HG02970 (cell line): ENCODE measurements around the gene RGS19.
"Not testable (repeated sequence)": the region's sequence is repeated elsewhere in the genome, so short reads cannot be mapped to it uniquely, and the experiment has no call there.

Source experiments
- ATAC-seq: cut with Tn5 transposase; IDR thresholded peaks from one replicate; pipeline ENCODE4 v1.9.1; 2021; ENCODE audit warnings: mild to moderate bottlenecking, moderate library complexity, moderate number of reproducible peaks; ENCODE audit not compliant: unreplicated experiment, low FRiP score

RGS19 gene

DNA sequence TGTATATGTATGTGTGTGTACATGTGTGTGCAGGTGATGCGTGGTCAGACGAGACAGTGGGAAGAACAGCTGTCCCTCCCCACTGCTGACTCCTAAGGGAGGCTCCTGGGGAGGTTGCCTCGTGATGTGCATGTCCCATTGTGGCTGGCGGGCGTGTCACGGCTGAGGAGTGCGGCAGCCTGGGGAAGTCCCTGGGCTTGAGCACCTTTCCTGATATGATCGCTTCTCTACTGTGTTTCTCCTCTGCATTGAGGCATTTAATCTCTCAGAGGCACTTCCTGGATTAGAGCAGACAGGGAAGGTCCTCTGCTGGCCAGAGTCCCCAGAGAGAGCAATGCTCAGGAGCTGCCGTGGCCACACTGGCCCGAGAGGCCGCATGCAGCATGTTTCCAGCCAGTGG is 16.6 kb upstream of the RGS19 start:
- ATAC-seq: no peak

DNA sequence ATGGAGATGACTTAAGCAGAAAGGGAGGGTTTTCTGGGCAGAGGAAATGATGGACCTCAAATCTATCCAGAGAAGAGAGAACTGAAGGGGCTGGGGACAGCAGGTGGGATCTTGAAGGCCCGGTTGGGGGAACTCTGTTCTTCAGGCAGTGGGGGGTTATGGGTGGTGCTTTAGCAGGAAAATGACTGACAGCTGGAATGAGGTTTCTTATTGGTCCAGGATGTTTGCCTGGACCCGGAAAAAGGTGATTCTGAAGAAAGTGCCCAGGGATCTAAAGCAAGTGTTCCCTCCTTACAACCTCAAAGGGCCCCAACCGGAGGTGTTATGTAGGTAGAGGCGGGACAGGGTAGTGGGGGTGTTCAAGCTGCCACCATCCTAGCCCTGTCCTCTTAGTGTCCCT is 16.1 kb upstream of the RGS19 start:
- ATAC-seq: no peak

DNA sequence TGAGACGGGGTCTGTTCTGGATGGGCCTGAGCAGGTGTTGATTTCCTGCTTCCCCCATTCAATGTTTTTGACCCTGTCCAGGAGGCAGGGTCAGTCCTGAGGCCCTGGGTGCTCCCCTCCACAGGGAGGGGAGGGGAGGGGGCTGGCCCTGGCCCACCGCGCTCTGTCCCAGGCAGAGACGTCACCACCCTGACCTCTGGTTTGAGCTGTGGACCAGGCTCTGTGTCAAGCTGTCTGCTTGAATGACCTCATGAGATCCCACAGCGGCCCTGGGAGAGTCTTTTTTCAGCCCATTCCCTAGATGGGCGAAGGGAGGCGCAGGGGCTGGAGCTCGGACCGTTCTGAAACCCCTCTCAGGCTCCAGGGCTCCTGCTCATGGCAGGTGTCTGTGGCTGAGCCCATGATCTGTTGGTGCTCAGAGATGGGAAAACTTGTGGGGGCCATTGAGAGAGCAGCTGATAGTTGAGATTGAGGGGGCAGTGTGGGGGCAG is 13.7 kb upstream of the RGS19 start:
- no peak for ATAC-seq

DNA sequence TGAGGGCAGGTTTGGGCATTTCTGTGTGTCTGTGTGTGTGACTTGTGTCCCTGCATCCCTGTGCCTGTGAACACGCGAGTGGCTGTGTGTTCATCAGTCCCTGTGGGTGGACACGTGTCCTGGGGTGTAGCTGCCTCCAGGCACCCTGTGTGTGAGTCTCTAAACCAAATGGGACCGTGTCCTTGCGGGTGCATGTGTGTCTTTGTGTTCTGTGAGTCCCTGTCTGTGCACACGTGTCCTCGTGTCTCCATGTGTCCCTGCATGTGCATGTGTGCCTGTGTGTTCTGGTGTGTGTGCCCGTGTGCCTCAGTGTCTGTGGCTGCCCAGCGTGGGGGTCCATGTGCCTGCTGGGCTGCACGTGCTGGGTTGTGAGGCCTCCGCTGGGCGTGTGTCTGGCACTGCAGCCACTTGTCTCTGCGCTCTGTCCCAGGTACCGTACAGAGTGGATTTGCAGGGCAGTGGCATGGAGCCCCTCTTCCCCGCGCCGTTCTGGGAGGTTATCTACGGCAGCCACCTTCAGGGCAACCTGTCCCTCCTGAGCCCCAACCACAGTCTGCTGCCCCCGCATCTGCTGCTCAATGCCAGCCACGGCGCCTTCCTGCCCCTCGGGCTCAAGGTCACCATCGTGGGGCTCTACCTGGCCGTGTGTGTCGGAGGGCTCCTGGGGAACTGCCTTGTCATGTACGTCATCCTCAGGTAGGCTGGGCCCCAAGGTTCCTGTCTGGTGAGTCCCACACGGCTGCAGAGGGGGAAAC is 13.1 kb upstream of the RGS19 start:
- no peak for ATAC-seq

DNA sequence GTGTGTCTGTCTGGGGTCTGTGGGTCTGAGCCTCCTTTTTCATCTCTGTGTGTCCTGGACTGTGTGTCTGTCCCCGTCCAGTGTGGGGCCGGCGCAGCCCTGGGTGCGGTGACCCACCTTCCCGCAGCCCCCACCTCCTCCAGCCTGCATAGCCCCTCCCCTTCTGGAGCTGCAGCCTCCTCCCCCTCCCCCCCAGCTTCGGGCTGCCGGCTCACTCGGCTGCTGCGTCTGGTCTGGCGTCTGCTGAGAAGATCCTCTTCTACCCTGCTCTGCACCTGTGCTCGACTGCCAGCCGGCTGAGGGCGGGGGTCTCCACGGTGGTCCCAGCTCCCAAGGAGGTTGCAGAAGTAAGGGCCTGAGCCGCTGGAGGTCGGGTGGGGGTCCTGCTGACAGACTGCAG is 12.5 kb upstream of the RGS19 start:
- no peak for ATAC-seq

DNA sequence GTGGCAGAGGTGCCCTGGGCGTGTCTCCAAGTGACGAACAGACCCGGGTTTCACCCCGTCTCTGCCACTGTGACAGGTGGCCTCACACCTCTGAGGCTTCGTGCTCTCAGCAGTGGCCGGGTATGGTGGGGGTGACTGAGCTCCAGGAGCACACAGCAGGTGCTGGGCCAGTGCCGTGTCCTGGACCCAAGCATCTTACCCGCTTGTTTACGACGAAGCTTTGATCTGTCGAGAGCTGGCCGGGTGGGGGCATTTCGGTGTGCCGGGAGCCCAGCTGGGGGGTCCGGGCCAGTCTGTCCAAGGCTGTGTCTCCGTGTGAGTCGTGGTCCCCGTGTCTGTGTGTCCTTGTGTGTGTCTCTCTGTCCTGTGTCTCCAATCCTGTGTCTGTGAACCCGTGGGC is 12.0 kb upstream of the RGS19 start:
- no peak for ATAC-seq

DNA sequence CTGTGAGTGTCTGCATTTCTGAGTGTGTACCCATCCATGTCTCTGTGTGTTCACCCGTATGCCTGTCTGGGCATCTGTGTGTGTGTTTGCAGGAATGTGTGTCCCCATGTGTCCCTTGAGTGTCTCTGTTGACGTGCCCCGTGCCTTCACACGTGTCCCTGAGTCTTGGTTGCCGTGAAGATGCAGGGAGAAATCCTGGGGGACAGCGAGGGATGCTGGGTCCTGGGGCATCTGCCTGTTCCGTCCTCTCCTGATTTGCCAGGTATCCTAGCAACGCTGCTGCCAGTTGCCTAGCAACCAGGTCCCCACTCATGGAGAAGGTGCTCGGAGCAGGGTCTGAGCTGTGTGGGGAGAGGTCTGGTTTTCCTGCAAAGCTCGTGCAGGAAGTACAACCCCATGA is 10.8 kb upstream of the RGS19 start:
- ATAC-seq: no peak

DNA sequence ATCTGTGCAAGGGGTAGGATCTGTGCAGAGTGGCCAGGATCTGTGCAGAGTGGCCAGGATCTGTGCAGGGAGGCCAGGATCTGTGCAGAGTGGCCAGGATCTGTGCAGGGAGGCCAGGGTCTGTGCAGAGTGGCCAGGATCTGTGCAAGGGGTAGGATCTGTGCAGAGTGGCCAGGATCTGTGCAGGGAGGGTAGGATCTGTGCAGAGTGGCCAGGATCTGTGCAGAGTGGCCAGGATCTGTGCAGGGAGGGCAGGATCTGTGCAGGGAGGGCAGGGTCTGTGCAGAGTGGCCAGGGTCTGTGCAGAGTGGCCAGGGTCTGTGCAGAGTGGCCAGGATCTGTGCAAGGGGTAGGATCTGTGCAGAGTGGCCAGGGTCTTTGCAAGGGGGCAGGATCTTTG is 9.3 kb upstream of the RGS19 start:
- ATAC-seq: not testable (repeated sequence)

DNA sequence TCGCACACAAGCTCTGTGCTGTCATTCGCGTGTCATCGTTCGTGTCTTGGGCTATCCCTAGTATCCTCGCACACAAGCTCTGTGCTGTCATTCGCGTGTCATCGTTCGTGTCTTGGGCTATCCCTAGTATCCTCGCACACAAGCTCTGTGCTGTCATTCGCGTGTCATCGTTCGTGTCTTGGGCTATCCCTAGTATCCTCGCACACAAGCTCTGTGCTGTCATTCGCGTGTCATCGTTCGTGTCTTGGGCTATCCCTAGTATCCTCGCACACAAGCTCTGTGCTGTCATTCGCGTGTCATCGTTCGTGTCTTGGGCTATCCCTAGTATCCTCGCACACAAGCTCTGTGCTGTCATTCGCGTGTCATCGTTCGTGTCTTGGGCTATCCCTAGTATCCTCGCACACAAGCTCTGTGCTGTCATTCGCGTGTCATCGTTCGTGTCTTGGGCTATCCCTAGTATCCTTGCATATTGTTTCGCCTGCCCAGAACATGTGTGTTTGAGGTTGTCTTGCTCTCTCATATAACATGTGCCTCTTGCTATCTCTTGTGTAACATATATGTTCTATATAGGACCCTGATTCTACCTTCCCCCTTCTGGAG is 8.0 kb upstream of the RGS19 start:
- not testable (repeated sequence) for ATAC-seq

DNA sequence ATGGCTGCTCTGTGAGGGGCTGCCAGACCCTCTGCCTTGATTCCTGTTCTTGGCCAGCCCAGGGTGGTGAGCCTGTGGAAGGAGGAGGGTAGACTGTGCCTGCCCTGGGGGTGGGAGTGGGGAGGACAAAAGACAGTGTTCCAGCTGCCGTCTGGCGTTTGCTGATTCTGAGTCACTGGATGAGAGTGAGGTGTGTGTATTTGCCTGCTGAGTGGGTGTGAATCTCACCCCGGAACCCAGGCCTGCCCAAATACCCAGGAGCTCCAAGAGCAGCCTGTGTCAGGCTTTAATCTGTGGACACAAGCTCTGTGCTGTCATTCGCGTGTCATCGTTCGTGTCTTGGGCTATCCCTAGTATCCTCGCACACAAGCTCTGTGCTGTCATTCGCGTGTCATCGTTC is 7.5 kb upstream of the RGS19 start:
- no peak for ATAC-seq

DNA sequence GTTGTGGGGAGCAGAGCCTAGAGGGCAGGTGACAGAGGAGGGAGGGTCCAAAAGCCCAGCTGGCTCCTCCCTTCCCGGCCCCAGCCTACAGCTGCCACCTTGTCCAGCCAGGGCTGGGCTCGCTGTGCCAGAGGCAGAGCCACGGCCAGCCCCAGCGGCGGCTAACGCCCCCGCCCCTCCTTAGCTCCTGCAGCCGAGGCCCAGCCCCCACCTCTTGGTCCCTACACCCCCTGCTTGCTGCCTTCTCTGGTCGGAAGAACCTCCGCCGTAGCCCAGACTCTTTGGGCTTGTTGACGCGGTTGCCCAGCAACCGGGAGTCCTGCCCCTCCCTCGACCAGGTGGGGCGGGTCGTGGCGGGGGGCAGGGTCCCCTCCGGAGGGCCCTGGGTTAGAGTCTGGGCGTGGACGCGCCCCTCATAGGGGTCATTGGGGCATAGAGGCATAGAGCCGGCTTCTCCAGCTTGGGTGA is 5.4 kb upstream of the RGS19 start:
- no peak for ATAC-seq

DNA sequence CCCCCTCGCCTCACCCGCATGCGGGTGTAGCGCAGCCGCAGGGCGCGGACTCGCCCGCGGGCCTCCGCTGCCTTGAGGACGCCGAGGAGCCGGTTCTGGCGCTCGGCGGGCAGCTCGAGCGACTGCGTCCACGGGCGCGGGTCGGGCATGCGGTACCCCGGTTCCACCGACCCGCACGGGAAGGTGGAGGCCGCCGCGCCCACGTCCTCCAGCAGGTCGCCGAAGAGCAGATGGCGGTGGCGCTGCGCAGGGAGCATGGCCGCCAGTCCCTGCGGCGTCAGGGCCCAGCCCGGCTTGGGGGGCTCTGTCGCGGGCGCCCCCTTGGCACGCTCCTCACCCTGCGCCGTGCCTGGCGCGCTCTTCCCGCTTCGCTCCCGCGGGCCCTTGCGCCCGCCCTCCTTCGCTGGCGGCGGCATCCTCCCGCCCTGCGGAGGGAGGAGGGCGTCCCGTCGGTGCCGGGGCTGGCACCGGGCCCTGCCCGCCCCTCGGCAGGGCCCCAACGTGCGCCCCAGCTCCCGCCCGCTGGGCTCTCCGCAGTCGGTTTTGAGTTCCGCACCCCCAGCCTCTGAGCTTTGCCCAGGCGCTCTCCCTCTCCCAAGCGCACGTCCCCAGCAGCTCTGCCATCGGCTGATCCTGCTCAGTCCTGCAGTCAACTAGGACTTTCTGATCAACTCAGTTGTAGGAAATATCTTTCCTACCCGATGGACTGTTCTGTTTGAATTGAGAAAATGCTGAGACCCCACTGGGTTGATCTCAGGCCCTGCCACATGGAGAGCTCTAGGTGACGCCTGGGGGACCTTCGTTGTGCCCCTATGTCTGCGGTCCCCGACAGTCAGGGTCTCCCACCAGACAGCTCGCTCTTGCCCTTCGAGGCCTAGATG is 4.7 kb upstream of the RGS19 start, which contains the start of gene LKAAEAR1:
Gene LKAAEAR1 (minus strand): TSS at position 595 of the 881 bp plus-strand sequence. CDS start 179 bp downstream, at position 416.
- ATAC-seq: no peak

DNA sequence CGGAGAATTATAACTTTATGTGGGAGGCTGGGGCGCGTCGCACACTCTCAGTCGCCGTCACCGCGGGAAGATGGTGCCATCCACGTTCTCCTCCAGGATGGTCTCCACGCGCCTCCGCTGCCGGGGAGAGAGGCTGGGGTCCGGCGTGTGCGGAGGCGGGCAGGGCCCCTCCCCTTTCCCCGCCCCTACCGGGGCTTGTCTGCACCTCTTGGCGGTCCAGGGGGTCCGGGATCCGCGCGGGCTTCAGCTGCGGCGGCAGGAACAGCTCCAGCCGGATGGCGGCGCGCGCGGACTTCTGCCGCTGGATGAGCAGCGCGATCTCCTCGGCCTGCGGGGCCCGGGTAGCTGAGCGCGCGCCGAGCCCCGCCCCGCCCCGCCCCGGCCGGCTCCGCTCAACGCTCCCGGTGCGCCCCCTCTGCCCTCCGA is 4.1 kb upstream of the RGS19 start:
- no peak for ATAC-seq

DNA sequence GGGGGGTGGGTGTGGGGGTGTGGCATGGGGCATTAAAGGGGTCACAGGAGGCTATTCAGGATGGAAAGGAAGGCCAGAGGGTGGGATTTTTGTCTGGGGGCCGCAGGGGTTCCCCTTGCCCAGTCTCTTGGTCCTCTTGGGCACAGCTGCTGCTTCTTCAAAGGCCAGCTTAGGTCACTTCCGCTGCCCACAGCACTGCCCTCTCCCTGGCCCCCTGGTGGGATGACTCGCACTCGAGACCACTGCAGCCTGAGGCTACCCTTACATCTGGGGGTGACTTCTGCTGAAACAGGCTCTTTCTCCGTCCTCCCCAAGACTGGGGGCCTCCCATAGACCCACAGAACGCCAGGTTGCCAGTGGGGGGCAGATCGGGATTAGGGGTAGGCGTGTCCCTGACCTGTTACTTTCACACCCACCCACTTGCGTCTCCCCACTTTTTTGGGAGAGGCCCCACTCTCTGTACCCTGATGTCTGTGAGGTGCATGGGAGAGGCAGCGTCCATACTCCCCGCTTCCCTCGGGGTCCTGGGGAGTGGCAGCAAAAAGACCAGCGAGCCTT is 3.6 kb upstream of the RGS19 start:
- no peak for ATAC-seq

DNA sequence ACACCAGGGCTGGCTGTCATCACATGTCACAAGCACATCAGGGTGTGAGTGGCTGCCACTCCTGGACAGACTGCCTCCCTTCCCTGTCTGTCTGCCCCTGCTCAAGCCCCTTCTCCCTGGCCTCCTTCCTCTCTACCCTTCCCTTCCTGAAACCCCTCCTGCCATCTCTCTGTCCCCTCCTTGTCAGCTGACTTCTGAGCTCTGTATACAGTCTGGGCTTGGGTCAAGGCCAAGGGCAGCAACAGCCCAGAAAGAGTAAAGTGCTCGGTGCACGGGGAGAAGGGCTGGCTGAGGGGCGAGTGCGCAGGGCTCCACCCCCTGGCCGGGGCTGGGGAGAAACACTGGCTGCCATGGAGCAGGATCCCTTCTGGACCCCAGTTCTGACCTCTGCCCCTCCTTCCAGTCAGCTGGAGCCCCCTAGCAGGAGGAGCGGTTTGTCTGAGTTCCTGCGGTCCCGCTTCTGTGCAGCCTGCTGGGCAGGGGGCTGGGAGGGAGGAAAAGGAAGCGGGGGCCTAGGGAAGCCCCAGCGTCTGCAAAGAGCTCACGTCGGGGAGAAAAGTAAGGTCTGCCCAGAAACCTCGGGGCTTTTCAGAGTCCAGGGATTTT is 2.9 kb upstream of the RGS19 start:
- ATAC-seq: no peak

DNA sequence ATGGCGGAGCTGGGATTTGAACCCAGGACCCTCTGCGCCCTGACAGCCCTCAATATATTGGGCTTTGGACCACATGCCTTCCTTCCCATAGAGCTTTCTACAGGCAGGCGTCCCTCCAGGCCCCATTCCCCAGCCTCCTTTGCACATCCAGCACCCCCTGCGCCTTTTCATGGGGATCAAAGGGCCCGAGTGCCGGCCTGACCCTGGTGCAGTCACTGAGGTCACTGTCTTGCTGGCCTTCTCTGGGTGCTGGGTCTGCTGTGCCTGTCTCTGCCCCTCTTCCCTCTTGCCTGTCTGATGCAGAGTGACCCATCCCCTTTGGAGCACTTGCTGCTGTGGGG is 2.3 kb upstream of the RGS19 start:
- no peak for ATAC-seq

DNA sequence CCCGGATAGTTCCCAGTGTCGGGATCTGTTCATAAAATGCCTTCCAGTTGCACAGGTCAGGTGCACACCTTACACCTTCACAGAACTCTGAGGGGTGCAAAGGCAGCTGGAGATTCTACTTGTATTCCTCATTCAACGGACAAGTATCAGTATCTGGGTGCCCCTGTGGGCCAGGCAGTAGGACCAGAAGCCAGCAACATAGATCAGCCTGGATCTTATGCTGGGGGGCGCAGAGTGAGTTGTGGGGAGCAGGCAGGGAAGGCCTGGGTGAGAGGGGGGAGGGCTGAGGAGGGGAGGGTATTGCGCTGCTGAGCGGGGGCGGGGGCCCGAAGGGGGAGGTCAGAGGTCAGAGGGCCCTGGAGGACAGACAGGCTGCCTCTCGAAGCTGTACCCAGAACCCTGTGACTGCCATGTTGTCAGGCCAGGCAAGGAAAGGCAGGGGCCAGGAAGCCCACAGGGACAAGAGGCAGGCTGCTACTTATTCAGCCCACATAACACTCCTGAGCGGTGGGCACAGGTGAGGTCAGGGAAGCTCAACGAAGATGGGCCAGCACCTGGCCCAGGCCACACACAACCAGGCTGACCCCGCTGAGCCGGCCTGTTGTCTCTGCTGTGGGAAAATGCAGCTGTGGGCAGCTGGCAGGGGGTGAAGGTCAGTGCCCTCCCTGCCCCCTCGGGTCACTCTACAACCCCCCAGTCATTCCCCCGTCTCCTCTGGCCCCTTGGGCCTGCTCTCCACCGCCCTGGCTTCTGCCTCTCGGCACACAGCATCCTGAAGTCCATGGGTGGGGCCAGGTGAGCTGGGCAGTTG is 1.7 kb upstream of the RGS19 start:
- ATAC-seq: no peak

DNA sequence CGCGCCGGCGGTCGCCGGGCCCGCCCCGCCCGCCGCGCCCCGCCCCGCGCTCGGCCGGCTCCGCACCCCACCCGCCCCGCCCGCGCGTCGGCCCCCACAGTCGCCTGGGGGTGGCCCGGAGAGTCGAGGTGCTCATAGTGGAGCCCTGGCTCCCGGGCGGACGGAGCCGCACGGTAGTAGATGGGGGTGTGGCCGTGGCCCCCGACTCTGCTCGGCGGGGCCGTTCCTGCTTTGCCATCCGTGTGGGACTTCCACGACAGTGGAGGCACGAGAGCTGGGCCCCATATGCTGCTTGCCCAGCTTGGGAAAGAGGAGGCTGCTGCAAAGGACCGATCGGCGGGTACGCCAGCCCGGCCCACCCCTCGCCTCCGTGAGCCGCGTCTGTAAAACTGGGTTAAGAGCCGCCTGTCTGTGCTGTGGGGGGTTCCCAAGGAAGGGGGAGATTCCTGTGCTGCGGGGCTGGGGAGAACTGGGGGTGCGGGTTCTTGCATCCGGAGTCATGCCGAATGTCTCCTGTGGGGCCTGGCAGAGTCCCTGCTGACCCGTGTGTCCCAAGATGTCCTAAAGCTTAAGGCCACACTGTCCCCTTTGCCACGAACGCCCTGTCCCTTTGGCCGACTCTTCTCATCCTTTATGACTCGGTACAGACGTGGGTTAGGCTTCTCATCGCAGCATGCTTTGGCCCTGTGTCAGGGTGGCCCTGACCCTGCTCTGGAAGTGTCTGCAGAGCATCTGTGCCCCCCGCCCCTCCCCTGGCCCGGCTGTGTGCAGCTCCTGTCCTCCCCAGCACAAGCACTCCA is 895 bp upstream of the RGS19 start, which contains the start of gene OPRL1:
Gene OPRL1 (plus strand): TSS at position 70 of the 800 bp plus-strand sequence. CDS start 12,639 bp downstream, outside the sequence.
- ATAC-seq: no peak

DNA sequence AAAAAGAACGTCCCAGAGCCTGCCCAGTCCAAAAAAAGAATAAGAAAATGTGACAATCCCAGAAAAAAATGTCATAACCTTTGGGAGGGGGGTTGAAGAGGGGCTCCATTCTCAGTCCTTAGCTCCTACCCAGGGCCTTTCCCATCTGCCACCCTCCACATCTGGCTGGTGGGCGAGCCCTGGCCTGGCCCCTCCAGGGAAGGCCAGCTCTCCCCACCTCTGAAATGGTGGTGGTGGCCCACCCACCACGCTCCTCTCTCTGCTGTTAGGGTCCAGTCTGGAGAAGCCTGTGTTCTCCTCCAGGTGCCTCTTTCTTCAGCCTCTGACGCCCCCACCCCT is 415 bp downstream of the RGS19 start:
- ATAC-seq: no peak
